IMR-90 (cell line): ENCODE measurements around the gene TRDN.

Source experiments
- MXI1 ChIP-seq: IDR thresholded peaks from 2 replicates; pipeline ENCODE4 v1.6.1; 2012; ENCODE audit warnings: low read depth, mild to moderate bottlenecking, low read length, moderate library complexity, borderline replicate concordance
- POLR2A ChIP-seq: IDR thresholded peaks from 2 replicates; pipeline ENCODE4 v1.6.1; 2012; ENCODE audit warnings: mild to moderate bottlenecking, low read depth, low read length
- RAD21 ChIP-seq: IDR thresholded peaks from 2 replicates; pipeline ENCODE4 v1.6.1; 2012; ENCODE audit warnings: low read length, improper control_type of control experiment
- RCOR1 ChIP-seq: IDR thresholded peaks from 2 replicates; pipeline ENCODE4 v1.6.1; 2012; ENCODE audit warnings: mild to moderate bottlenecking, low read length, improper control_type of control experiment; ENCODE audit not compliant: insufficient replicate concordance
- TF ChIP-seq, protein P1 (sequence below): conservative IDR thresholded peaks from 2 replicates; pipeline ENCODE4 v1.5.1; 2012; ENCODE audit warnings: mild to moderate bottlenecking, low read depth, low read length, improper control_type of control experiment

- no peak for TF ChIP-seq POLR2A
- TF ChIP-seq, protein P1, sequence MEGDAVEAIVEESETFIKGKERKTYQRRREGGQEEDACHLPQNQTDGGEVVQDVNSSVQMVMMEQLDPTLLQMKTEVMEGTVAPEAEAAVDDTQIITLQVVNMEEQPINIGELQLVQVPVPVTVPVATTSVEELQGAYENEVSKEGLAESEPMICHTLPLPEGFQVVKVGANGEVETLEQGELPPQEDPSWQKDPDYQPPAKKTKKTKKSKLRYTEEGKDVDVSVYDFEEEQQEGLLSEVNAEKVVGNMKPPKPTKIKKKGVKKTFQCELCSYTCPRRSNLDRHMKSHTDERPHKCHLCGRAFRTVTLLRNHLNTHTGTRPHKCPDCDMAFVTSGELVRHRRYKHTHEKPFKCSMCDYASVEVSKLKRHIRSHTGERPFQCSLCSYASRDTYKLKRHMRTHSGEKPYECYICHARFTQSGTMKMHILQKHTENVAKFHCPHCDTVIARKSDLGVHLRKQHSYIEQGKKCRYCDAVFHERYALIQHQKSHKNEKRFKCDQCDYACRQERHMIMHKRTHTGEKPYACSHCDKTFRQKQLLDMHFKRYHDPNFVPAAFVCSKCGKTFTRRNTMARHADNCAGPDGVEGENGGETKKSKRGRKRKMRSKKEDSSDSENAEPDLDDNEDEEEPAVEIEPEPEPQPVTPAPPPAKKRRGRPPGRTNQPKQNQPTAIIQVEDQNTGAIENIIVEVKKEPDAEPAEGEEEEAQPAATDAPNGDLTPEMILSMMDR: no peak
- no peak for TF ChIP-seq RAD21
- TF ChIP-seq MXI1: no peak
- no peak for TF ChIP-seq RCOR1
Observed at GRCh38 chr6:123640567-123641187, 3.9 kb upstream of the TRDN start.
